OCI-LY1 (cell line): ENCODE measurements around the gene HMCN2.

Experiments used
- H2AFZ ChIP-seq: fragments of 200-600 bp; sonication (generic), shearing (Covaris generic); 2 replicates; pipeline ENCODE4 v1.6.0; 2014; ENCODE audit warnings: antibody characterized with exemption, mild to moderate bottlenecking, low read length
- H3F3A ChIP-seq: fragments of 200-600 bp; sonication (generic), shearing (Covaris generic); 2 replicates; pipeline ENCODE4 v1.6.0; 2014; ENCODE audit warnings: mild to moderate bottlenecking, antibody characterized with exemption, low read length, moderate library complexity; ENCODE audit not compliant: insufficient read depth
- H3K27ac ChIP-seq: fragments of 200-600 bp; sonication (generic); 2 replicates; pipeline ENCODE4 v1.5.1; 2014; ENCODE audit warnings: low read length, mixed run types, mild to moderate bottlenecking, low read depth; ENCODE audit not compliant: poor library complexity, severe bottlenecking
- H3K27me3 ChIP-seq: fragments of 200-600 bp; sonication (generic); 2 replicates; pipeline ENCODE4 v1.6.0; 2014; ENCODE audit warnings: antibody characterized with exemption, mild to moderate bottlenecking, low read length, moderate library complexity; ENCODE audit not compliant: insufficient read depth
- H3K36me3 ChIP-seq: fragments of 200-600 bp; sonication (generic); 2 replicates; pipeline ENCODE4 v1.6.1; 2014; ENCODE audit warnings: mild to moderate bottlenecking, antibody characterized with exemption, low read length, moderate library complexity, mixed read lengths; ENCODE audit not compliant: insufficient read depth
- H3K4me1 ChIP-seq: fragments of 200-600 bp; sonication (generic); 2 replicates; pipeline ENCODE4 v1.5.1; 2014; ENCODE audit warnings: mild to moderate bottlenecking, low read length, moderate library complexity; ENCODE audit not compliant: insufficient read depth, severe bottlenecking
- H3K4me2 ChIP-seq: fragments of 200-600 bp; sonication (generic), shearing (Covaris generic); 2 replicates; pipeline ENCODE4 v1.6.1; 2014; ENCODE audit warnings: low read length
- H3K4me3 ChIP-seq: fragments of 200-600 bp; sonication (generic); 2 replicates; pipeline ENCODE4 v1.5.1; 2014; ENCODE audit warnings: low read length, low read depth, mild to moderate bottlenecking, mixed read lengths; ENCODE audit not compliant: poor library complexity, severe bottlenecking
- H3K79me2 ChIP-seq: fragments of 200-600 bp; shearing (Covaris generic); 2 replicates; pipeline ENCODE4 v1.6.1; 2016; ENCODE audit warnings: mixed run types, low read length, mixed read lengths; ENCODE audit not compliant: insufficient read depth
- H3K9ac ChIP-seq: fragments of 200-600 bp; sonication (generic), shearing (Covaris generic); 2 replicates; pipeline ENCODE4 v1.6.1; 2014; ENCODE audit warnings: mild to moderate bottlenecking, low read length, mixed read lengths
- H3K9me2 ChIP-seq: fragments of 200-600 bp; sonication (generic), shearing (Covaris generic); 2 replicates; pipeline ENCODE4 v1.6.1; 2014; ENCODE audit warnings: low read depth, mild to moderate bottlenecking, low read length, mixed read lengths
- H3K9me3 ChIP-seq: fragments of 200-600 bp; shearing (Covaris generic); 2 replicates; pipeline ENCODE4 v1.6.1; 2014; ENCODE audit warnings: low read length, mixed read lengths
- H4K20me1 ChIP-seq: fragments of 200-600 bp; sonication (generic), shearing (Covaris generic); 2 replicates; pipeline ENCODE4 v1.6.0; 2016; ENCODE audit warnings: mild to moderate bottlenecking, low read length; ENCODE audit not compliant: insufficient read depth
- EZH2 ChIP-seq: fragments of 200-600 bp; sonication (generic), shearing (Covaris generic); IDR thresholded peaks from 2 replicates; pipeline ENCODE4 v1.8.0; 2017; ENCODE audit warnings: borderline replicate concordance, mixed run types, mild to moderate bottlenecking, antibody characterized with exemption, low read length, moderate library complexity, mixed read lengths
- TF ChIP-seq, protein P1 (sequence below): fragments of 200-600 bp; sonication (generic), shearing (Covaris generic); IDR thresholded peaks from 2 replicates; pipeline ENCODE4 v1.5.1; 2017; ENCODE audit warnings: mild to moderate bottlenecking, antibody characterized with exemption, low read length, moderate library complexity, mixed read lengths

Gene HMCN2

DNA sequence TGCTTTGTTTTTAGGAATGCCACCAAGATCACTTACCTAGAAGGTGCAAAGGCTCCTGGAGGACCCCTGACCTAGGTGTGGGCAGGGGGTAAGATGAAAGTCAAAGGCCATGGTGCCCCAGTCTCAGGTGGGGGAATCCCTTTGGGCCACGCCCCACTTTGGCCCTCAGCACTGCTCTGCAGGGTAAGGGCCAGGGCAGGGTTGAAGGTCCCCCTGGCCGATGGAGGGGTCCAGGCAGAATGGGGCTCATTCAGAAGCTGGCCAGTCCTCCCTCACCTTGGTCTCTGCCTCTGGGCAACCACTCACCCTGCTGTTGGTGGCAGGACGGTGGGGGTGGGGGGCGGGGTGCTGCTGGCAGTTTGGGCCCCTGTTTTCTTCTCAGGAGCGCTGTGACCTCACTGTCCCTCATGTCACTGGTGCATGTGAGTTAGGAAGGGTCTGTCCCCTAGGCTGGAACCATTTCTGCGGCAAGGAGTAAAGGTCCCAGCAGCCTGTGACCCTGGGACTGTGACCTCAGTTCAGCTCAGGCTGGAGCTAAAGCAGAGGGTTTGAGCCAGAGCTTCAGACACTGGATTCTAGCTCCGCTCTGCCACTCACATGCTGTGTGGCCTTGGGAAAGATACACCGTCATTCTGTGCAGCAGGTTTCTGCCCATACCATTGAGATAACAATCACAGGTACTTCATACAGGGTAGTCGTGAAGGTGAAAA is 177.3 kb downstream of the HMCN2 start:
- no peak overlapping the region for H3K4me2 ChIP-seq
- no peak overlapping the region for H3K9ac ChIP-seq
- H3K27me3 ChIP-seq: no peaks in the 10 kb centered on the region; the same call in 1 of the 2 replicates
- H2AFZ ChIP-seq: no peak overlapping the region
- no peaks in the 10 kb centered on the region for H3K36me3 ChIP-seq
- no peaks in the 10 kb centered on the region for H3K79me2 ChIP-seq
- H3F3A ChIP-seq: no peaks in the 10 kb centered on the region
- H3K9me3 ChIP-seq: 0 out of 2 replicates have a peak, but pooled peaks cover 3% of the 10 kb centered on the region
- TF ChIP-seq EZH2: no peak
- TF ChIP-seq, protein P1, sequence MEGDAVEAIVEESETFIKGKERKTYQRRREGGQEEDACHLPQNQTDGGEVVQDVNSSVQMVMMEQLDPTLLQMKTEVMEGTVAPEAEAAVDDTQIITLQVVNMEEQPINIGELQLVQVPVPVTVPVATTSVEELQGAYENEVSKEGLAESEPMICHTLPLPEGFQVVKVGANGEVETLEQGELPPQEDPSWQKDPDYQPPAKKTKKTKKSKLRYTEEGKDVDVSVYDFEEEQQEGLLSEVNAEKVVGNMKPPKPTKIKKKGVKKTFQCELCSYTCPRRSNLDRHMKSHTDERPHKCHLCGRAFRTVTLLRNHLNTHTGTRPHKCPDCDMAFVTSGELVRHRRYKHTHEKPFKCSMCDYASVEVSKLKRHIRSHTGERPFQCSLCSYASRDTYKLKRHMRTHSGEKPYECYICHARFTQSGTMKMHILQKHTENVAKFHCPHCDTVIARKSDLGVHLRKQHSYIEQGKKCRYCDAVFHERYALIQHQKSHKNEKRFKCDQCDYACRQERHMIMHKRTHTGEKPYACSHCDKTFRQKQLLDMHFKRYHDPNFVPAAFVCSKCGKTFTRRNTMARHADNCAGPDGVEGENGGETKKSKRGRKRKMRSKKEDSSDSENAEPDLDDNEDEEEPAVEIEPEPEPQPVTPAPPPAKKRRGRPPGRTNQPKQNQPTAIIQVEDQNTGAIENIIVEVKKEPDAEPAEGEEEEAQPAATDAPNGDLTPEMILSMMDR: no peak
- no peaks in the 10 kb centered on the region for H4K20me1 ChIP-seq
- H3K9me2 ChIP-seq: no peaks in the 10 kb centered on the region
- no peak overlapping the region for H3K27ac ChIP-seq
- no peaks in the 10 kb centered on the region for H3K4me1 ChIP-seq
- no peak overlapping the region for H3K4me3 ChIP-seq

DNA sequence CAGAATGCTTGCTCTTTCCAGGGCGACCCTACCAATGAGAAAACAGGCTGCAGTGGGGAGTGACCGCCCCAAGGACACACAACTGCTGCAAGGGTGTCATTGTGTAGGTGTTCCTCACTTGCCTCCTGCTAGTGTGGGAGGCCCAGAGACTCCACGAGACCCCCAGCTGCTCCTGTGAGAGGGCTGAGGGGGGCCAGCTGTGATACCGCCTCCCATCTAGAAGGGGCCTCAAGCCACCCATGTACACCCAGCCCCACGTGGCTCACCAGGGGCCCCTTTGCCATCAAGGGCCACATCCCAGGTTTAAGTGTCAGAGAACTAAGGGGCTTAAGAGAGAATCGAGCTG is 177.9 kb downstream of the HMCN2 start:
- TF ChIP-seq, protein P1: no peak
- TF ChIP-seq EZH2: no peak
- no peak overlapping the region for H2AFZ ChIP-seq
- no peaks in the 10 kb centered on the region for H3K4me1 ChIP-seq
- no peak overlapping the region for H3K27ac ChIP-seq
- H4K20me1 ChIP-seq: no peaks in the 10 kb centered on the region
- H3K4me3 ChIP-seq: no peak overlapping the region
- no peaks in the 10 kb centered on the region for H3K36me3 ChIP-seq
- no peaks in the 10 kb centered on the region for H3K79me2 ChIP-seq
- no peak overlapping the region for H3K9ac ChIP-seq
- H3K9me2 ChIP-seq: no peaks in the 10 kb centered on the region
- no peak overlapping the region for H3K4me2 ChIP-seq
- H3K9me3 ChIP-seq: 0 out of 2 replicates have a peak, but pooled peaks cover 3% of the 10 kb centered on the region
- H3F3A ChIP-seq: no peaks in the 10 kb centered on the region
- H3K27me3 ChIP-seq: no peaks in the 10 kb centered on the region; the same call in 1 of the 2 replicates

DNA sequence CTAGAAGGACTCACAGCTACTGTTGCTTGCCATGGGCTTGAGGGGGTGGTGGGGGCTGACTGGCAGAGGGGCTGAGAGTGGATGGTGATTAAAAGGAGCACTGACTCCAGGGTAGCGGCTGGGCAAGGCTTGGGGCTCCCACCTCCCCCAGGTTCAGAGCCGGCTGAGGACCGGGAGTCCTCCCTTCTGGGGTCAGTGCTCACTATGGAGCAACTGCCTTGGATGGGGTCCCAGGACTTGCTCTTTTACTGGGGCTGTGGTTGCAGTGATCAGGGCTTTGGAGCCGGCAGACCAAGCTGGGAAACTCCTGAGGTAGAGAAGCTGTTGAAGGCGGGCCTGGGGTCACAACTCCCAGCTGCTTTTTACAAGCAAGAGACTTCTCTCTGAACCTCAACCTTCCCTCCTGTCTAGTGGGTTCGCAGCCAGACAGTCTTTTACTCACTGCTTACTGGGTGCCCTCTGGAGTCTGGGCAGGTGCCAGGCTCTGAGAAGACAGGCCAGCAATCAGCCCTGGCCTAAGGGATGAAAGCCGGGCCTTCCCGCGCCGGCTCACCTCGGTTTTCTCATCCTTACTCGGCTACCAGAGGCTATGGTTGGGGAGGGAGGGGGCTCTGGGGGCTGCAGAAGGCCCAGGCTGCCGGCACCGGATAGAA is 178.4 kb downstream of the HMCN2 start:
- Histone ChIP-seq H3K27me3 (no peaks in the 10 kb centered on the region; the same call in 1 of the 2 replicates), H2AFZ (no peak overlapping the region), H3K4me3 (no peak overlapping the region), H4K20me1 (no peaks in the 10 kb centered on the region), H3K79me2 (no peaks in the 10 kb centered on the region), H3K4me1 (no peaks in the 10 kb centered on the region), H3K9ac (no peak overlapping the region), H3F3A (no peaks in the 10 kb centered on the region), H3K27ac (no peak overlapping the region), H3K36me3 (no peaks in the 10 kb centered on the region), H3K9me3 (0 out of 2 replicates have a peak, but pooled peaks cover 3% of the 10 kb centered on the region), H3K4me2 (no peak overlapping the region), H3K9me2 (no peaks in the 10 kb centered on the region)
- TF ChIP-seq, protein P1: no peak
- TF ChIP-seq EZH2: no peak
